ENCODE data around the gene JUNB.

Gene JUNB

DNA sequence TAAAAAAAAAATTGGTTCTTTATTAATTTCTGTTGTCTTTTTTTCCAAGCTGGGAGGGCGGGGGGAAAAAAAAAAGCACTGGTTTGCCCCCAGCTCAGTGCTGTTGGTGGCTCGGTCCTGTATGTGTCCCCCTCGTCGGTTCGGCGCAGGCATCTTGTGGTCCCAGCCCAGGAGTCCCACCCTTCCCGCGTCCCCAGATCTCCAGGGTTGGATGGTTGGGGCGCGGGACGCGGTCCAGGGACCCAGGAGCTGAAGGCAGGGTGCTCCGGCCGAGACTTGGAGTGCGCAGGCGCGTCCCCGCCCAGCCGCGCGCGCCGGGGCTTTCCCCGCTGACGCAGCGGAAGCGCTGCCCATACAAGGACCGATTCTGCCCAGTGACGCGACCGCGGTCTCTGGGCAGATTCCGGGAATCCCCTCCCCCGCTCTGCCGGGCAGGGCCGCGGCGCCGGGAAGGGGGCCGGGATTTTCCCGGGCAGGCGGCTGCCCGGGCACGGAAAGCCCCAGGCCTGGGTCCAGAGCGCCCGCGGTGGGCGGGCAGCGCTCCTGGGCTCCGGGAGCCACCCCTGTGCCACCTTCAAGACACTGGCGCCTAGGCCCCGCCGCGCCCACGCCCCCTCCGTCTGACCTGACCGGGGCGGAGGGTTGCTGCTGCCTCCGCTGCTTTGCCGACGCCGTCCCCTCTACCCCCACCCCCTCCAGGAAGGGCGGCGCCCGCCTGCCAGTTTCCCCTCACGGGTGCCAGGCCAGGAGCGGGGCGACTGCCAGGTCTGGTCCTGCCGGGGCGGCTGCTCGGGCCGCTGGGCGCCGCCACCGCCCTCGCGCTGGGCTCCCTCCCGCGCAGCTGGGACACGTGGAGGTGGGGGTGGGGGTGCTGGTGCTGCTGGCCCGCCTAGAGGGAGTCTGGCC, 2.3 kb downstream of the JUNB start (continued):
- TF ChIP-seq, protein P1, sequence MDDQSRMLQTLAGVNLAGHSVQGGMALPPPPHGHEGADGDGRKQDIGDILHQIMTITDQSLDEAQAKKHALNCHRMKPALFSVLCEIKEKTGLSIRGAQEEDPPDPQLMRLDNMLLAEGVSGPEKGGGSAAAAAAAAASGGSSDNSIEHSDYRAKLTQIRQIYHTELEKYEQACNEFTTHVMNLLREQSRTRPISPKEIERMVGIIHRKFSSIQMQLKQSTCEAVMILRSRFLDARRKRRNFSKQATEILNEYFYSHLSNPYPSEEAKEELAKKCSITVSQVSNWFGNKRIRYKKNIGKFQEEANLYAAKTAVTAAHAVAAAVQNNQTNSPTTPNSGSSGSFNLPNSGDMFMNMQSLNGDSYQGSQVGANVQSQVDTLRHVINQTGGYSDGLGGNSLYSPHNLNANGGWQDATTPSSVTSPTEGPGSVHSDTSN (CRISPR knock-in tag; IDR thresholded peaks at IDR 0.05), result peak; percentile 69; the same call in 1 of the 2 replicates
- TF ChIP-seq ZFP69B (tag by site-specific recombination; IDR thresholded peaks at IDR 0.05) (0 out of 2 replicates have a peak, but pooled peaks have one; percentile 11), MYNN (tag by site-specific recombination; IDR thresholded peaks at IDR 0.05; ENCODE audit: borderline replicate concordance) (no peak), ZNF324 (tag by site-specific recombination; IDR thresholded peaks at IDR 0.05) (0 out of 2 replicates have a peak, but pooled peaks have one; percentile 12), ZNF76 (tag by site-specific recombination; IDR thresholded peaks at IDR 0.05; ENCODE audit: borderline replicate concordance, low read depth) (0 out of 2 replicates have a peak, but pooled peaks have one; percentile 46), ZFHX2 (tag by site-specific recombination; conservative IDR thresholded peaks at IDR 0.05) (peak; percentile 96), ZBTB8A (tag by site-specific recombination; IDR thresholded peaks at IDR 0.05) (peak; percentile 75; the same call in 1 of the 2 replicates), ZNF514 (tag by site-specific recombination; IDR thresholded peaks at IDR 0.05) (no peak), ZNF211 (tag by site-specific recombination; IDR thresholded peaks at IDR 0.05; ENCODE audit: low read depth) (no peak), ZNF600 (tag by site-specific recombination; IDR thresholded peaks at IDR 0.05) (peak; percentile 21; the same call in 1 of the 2 replicates), SP2 (tag by site-specific recombination; IDR thresholded peaks at IDR 0.05) (peak; percentile 89), KLF7 (tag by site-specific recombination; IDR thresholded peaks at IDR 0.05; ENCODE audit: borderline replicate concordance) (peak; percentile 34; the same call in 1 of the 2 replicates), ZNF629 (tag by site-specific recombination; IDR thresholded peaks at IDR 0.05) (peak; percentile 80), OSR2 (tag by site-specific recombination; IDR thresholded peaks at IDR 0.05) (no peak), ZNF335 (tag by site-specific recombination; conservative IDR thresholded peaks at IDR 0.05) (peak; percentile 88), HOXC10 (CRISPR knock-in tag; IDR thresholded peaks at IDR 0.05) (no peak), ZNF223 (tag by site-specific recombination; IDR thresholded peaks at IDR 0.05) (0 out of 2 replicates have a peak, but pooled peaks have one; percentile 32), SP7 (tag by site-specific recombination; IDR thresholded peaks at IDR 0.05) (peak; percentile 29; the same call in 1 of the 2 replicates), ZBTB20 (tag by site-specific recombination; IDR thresholded peaks at IDR 0.05) (peak; percentile 97), KLF10 (tag by site-specific recombination; IDR thresholded peaks at IDR 0.05) (peak; percentile 83), KLF1 (tag by site-specific recombination; IDR thresholded peaks at IDR 0.05) (peak; percentile 93), GLIS1 (tag by site-specific recombination; IDR thresholded peaks at IDR 0.05) (peak; percentile 63)
- TF ChIP-seq, protein P2, sequence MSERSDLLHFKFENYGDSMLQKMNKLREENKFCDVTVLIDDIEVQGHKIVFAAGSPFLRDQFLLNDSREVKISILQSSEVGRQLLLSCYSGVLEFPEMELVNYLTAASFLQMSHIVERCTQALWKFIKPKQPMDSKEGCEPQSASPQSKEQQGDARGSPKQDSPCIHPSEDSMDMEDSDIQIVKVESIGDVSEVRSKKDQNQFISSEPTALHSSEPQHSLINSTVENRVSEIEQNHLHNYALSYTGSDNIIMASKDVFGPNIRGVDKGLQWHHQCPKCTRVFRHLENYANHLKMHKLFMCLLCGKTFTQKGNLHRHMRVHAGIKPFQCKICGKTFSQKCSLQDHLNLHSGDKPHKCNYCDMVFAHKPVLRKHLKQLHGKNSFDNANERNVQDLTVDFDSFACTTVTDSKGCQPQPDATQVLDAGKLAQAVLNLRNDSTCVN (tag by site-specific recombination; optimal IDR thresholded peaks at IDR 0.05), result peak; percentile 94
- TF ChIP-seq, protein P3, sequence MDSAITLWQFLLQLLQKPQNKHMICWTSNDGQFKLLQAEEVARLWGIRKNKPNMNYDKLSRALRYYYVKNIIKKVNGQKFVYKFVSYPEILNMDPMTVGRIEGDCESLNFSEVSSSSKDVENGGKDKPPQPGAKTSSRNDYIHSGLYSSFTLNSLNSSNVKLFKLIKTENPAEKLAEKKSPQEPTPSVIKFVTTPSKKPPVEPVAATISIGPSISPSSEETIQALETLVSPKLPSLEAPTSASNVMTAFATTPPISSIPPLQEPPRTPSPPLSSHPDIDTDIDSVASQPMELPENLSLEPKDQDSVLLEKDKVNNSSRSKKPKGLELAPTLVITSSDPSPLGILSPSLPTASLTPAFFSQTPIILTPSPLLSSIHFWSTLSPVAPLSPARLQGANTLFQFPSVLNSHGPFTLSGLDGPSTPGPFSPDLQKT (IDR thresholded peaks at IDR 0.05; ENCODE audit: borderline replicate concordance, low read depth, low read length), result peak; percentile 100
- TF ChIP-seq, protein P4, sequence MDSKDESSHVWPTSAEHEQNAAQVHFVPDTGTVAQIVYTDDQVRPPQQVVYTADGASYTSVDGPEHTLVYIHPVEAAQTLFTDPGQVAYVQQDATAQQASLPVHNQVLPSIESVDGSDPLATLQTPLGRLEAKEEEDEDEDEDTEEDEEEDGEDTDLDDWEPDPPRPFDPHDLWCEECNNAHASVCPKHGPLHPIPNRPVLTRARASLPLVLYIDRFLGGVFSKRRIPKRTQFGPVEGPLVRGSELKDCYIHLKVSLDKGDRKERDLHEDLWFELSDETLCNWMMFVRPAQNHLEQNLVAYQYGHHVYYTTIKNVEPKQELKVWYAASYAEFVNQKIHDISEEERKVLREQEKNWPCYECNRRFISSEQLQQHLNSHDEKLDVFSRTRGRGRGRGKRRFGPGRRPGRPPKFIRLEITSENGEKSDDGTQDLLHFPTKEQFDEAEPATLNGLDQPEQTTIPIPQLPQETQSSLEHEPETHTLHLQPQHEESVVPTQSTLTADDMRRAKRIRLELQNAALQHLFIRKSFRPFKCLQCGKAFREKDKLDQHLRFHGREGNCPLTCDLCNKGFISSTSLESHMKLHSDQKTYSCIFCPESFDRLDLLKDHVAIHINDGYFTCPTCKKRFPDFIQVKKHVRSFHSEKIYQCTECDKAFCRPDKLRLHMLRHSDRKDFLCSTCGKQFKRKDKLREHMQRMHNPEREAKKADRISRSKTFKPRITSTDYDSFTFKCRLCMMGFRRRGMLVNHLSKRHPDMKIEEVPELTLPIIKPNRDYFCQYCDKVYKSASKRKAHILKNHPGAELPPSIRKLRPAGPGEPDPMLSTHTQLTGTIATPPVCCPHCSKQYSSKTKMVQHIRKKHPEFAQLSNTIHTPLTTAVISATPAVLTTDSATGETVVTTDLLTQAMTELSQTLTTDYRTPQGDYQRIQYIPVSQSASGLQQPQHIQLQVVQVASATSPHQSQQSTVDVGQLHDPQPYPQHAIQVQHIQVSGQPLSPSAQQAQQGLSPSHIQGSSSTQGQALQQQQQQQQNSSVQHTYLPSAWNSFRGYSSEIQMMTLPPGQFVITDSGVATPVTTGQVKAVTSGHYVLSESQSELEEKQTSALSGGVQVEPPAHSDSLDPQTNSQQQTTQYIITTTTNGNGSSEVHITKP (tag by site-specific recombination; IDR thresholded peaks at IDR 0.05), result peak; percentile 87
- TF ChIP-seq, protein P5, sequence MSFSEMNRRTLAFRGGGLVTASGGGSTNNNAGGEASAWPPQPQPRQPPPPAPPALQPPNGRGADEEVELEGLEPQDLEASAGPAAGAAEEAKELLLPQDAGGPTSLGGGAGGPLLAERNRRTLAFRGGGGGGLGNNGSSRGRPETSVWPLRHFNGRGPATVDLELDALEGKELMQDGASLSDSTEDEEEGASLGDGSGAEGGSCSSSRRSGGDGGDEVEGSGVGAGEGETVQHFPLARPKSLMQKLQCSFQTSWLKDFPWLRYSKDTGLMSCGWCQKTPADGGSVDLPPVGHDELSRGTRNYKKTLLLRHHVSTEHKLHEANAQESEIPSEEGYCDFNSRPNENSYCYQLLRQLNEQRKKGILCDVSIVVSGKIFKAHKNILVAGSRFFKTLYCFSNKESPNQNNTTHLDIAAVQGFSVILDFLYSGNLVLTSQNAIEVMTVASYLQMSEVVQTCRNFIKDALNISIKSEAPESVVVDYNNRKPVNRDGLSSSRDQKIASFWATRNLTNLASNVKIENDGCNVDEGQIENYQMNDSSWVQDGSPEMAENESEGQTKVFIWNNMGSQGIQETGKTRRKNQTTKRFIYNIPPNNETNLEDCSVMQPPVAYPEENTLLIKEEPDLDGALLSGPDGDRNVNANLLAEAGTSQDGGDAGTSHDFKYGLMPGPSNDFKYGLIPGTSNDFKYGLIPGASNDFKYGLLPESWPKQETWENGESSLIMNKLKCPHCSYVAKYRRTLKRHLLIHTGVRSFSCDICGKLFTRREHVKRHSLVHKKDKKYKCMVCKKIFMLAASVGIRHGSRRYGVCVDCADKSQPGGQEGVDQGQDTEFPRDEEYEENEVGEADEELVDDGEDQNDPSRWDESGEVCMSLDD (tag by site-specific recombination; IDR thresholded peaks at IDR 0.05), result peak; percentile 43; the same call in 1 of the 2 replicates
- TF ChIP-seq, protein P6, sequence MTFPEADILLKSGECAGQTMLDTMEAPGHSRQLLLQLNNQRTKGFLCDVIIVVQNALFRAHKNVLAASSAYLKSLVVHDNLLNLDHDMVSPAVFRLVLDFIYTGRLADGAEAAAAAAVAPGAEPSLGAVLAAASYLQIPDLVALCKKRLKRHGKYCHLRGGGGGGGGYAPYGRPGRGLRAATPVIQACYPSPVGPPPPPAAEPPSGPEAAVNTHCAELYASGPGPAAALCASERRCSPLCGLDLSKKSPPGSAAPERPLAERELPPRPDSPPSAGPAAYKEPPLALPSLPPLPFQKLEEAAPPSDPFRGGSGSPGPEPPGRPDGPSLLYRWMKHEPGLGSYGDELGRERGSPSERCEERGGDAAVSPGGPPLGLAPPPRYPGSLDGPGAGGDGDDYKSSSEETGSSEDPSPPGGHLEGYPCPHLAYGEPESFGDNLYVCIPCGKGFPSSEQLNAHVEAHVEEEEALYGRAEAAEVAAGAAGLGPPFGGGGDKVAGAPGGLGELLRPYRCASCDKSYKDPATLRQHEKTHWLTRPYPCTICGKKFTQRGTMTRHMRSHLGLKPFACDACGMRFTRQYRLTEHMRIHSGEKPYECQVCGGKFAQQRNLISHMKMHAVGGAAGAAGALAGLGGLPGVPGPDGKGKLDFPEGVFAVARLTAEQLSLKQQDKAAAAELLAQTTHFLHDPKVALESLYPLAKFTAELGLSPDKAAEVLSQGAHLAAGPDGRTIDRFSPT (tag by site-specific recombination; IDR thresholded peaks at IDR 0.05), result peak; percentile 96

All from HEK293 (cell line).